Measurements from ENCODE around the gene TMPRSS3.

TMPRSS3 gene

DNA sequence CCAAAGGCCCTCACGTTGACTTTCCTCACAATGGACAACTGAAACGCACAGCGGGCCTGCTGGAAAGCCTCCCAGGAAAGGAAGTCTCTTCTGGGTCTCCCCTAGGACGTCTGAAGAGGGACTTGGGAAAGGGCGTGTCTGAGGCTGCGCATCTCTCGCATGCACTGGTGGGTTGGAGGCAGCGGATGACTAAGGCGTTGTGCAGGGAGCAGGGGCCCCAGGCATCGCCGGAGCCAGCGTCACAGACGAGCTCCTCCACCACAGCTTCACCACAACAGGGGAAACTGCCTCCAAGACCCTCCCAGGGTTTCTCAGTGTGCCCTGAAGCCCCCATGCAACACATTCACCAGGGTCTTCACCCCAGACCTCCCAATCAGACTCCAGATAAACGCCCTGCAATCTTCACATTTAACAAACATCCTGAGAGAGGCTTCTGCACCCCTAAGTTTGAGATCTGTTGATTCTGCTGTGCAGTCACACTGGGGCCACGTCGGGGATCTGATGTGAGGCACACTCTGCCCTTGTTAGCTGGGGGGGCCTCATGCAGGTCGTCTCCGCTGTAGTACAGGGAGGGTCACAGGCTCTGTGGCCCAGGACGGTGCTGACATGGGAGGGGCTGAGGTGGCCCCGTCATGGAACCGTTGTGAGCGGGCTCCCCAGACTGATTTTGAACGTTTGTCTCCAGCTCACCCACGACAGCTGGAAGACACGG lies 22.5 kb downstream of the TMPRSS3 start:
- no peak for DNase-seq (ENCODE audit: low spot score)

DNA sequence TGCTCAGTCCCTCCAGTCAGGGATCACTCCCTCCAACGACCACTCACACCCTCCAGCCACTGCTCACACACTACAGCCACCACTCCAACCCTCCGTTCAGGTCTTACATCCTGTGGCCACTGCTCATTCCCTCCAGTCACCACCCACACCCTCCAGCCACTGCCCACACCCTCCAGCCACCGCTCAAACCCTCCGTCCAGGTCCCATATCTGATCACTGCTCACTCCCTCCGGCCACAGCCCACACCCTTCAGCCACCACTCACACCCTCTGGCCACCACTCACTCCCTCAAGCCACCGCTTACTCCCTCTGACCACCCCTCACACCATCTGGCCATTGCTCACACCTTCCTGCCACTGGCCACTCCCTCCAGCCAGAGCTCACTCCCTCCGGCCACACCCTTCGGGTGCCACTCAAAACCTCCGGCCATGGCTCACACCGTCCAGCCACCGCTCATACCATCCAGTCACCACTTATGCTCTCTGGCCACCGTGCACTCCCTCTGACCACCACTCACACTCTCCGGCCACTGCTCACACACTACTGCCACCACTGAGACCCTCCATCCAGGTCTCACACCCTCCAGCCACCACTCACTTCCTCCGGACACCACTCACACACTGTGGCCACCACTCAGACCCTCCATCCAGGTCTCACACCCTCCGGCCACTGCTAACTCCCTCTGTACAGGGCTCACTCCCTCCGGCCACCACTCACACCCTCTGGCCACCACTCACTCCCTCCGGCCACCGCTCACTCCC lies 24.8 kb downstream of the TMPRSS3 start:
- no peak for DNase-seq (ENCODE audit: low spot score)

DNA sequence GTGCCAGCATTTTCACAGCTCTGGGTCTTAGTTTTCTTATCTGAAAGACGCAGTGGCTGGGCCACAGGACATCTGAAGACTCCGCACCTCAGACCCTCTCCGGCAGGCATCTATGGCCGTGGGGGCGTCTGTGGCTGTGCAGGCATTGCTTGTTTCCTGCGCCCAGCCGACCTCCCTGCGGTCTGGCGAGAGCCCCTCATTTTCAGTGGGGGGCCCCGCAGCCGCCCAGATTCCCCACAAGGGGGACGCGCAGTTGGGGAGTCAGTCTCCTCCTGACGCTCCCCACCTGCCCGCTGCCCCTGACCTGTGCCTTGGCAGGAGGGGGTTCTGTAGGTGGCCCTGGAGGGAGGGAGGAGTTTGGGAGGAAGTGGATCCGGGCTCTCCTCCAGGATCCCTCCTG lies 26.0 kb downstream of the TMPRSS3 start:
- DNase-seq (ENCODE audit: low spot score), result no peak

DNA sequence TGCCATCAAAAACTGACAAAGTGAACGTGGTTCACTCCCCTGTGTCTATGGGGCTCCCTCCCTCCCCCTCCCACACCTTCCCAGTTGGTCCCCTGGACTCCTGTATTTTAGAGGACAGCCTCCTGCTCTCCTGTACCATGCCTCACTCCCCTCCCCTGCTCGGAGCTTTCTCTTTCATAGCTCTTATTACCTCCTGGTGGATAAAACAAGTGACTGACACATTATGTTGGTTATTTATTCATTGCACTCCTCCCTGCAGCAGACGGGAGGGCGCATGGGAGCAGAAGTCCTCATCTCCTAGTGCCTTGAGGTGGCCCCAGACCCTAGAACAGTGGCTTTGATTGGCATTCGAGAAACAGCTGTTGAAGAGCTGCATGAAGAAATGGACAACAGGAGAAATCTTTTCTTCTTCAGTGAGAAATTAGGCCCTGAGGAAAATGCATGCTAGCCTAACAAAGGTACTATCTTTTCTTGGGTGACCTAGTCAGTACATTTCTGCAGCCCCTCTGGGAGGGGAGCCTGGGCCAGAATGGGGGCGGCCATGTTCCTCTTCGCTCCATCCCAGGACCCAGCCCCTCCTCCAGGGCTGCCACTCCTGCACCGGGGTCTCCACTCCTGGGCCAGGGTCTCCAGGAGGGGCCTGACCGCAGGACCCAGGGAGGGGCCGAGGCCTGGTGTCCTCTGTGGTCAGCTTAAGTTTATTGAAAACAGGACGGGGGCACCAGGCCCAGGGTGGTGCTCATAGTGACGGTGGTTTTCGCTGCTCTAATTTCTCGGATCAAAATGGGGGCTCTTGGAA lies 28.3 kb downstream of the TMPRSS3 start:
- no peak for DNase-seq (ENCODE audit: low spot score)

DNA sequence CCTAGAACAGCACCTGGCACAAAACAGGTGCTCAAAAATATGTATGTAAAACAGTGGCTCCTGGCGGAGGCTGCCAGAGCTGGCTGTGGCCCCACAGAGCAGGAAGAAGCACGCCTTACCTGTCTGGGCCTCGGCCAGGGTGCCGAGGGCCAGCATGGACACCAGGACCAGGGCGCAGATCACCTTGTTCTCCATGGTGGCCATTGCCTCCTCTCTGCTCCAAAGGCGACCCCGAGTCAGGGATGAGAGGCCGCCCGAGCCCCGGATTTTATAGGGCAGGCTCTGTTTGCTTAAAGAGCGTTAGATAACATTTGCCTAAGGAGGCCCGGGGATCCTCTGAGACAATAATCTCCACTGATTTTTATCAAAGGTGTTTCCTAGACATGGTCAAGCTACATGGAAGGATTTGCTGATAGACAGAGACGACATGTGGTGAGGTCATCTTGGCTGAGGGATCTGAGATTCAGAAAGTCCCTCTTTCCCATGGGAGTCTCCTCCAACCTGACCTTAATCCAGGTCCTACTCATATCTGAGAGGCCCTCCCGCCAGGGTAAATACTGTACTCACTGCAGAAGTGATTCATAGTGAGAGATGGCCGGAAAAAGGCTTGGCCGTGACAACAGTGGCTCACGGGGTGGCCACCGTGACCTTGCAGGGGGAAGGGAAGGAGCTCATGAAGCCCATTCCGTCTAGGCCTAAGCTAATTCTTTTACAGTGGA lies 29.4 kb downstream of the TMPRSS3 start, which contains the start of gene TFF1:
Gene TFF1, minus strand, starts transcription at position 244 of the 719 bp plus-strand sequence. Its CDS starts 40 bp downstream, at position 204.
- DNase-seq (ENCODE audit: low spot score), result no peak

DNA sequence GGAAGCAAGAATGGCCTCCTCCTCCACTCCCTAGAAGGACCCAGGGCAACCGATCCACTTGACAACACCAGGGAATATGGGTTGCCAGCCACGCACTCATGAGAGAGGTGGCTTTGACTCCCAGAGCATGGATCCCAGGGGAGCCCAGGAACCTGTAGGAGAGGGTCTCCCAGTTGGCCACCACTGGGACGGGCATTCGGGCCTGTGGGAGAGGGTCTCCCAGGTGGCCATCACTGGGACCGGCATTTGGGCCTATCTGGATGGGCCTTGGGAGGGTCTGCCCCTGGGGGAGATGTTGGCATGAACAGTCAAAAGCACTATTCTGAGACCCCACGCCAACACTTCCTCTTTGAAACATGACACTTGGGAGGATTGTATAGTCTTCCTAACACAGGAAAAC lies 30.1 kb downstream of the TMPRSS3 start:
- DNase-seq (ENCODE audit: low spot score), result no peak

DNA sequence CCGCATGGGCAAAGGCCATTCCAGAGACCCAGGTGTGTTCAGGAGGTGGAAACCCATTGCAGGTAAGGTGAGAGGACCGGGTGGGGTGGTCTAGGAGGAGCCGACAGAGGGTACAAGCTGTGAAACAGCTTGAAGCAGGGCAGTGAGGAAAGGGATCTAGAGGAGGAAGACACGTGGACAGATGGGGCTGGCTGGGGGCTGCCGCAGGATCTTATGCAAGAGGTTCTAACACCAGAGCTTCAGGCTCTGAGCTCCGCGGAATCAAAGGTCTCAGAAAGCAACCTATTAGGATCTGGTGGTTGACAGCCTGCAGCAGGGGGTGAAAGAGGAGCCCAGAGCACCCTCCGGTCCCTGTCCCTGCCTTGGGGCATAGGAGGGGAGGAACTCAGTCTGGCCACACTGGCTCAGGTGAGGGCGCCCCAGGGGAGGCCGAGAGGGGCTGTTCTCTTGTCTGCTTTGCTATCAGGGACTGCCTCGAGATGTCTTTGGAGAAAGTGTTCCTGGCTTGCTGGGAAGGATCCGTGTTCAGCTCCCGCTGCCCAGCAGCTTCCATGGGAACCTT lies 31.5 kb downstream of the TMPRSS3 start:
- no peak for DNase-seq (ENCODE audit: low spot score)

DNA sequence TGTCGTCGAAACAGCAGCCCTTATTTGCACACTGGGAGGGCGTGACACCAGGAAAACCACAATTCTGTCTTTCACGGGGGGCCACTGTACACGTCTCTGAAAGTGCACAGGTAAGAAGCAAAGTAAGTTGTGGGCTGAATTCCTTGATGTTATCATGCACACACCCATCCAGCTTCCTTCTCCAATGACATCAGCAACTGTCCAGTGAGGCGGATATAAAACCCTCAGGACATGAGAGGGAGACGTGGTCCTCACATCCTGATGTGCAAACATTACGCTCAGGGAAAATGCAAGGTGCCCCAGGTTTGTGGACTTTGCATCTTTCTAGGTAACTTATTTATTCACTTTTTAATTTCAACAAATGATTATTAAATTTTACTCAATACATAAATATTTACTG lies 32.5 kb downstream of the TMPRSS3 start:
- no peak for DNase-seq (ENCODE audit: low spot score)

DNA sequence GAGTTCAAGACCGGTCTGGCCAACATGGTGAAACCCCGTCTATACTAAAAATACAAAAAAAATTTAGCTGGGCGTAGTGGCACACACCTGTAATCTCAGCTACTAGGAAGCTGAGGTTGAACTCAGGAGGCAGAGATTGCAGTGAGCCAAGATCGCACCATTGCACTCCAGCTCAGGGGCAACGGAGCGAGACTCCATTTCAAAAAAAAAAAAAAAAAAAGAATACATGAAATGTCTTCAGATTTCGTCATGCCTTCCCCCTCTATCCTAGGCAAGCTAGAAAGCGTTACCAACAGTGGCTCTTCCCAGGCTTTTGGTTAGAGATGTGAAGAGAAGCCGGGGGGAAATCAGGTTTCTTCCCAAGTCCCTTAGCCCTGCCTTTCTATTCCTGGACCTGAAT lies 33.2 kb downstream of the TMPRSS3 start:
- DNase-seq (ENCODE audit: low spot score), result no peak

DNA sequence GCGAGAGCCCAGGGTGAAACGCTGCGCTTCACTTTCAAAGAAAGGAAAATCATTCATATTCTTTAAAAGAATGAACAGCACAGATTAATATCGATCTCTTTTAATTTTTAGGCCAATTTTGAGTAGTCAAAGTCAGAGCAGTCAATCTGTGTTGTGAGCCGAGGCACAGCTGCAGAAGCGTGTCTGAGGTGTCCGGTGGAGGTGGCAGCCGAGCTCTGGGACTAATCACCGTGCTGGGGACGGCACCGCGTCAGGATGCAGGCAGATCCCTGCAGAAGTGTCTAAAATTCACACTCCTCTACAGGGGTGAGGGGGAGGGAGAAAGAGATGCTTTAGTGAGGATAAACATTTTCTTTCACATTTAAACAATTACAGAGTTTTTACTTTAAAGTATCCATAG lies 33.7 kb downstream of the TMPRSS3 start:
- no peak for DNase-seq (ENCODE audit: low spot score)

DNA sequence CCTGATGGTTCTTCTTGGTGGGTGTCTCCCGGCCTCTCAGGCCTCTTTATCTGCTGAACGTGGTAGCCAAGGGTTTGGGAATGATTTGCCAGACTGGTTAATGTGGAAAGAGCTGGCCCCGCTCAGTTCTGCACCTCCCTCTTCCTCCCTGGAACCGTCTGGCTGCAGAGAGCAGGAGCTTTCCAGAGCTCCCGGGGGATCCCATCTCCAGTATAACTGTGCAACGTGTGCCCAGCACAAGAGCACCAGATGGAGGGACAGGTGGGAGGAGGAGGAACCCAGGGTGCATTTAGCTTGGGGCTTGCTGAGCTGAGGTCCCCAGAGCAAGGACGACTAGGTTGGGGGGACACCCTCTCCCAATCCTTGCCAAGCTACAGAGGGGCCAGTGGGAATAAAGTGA lies 34.6 kb downstream of the TMPRSS3 start:
- no peak for DNase-seq (ENCODE audit: low spot score)

DNA sequence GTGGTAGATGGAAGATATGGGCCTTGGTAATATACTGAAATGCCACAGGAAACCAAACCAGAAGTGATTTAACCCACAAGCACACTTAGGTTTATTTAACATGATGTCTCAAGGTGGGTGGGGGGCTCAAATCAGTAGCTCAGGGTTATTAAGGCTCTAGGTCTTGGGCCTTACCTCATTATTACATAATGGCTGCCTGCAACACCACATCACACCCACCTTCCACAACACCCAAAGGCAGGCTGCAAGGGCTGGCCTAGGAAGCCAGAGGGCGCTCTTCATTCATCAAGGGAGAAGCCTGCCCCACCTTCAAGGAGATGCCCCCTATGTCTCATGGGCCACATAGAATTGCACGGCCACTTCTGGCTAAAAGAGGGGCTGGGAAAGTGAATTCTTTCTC lies 35.5 kb downstream of the TMPRSS3 start:
- no peak for DNase-seq (ENCODE audit: low spot score)

DNA sequence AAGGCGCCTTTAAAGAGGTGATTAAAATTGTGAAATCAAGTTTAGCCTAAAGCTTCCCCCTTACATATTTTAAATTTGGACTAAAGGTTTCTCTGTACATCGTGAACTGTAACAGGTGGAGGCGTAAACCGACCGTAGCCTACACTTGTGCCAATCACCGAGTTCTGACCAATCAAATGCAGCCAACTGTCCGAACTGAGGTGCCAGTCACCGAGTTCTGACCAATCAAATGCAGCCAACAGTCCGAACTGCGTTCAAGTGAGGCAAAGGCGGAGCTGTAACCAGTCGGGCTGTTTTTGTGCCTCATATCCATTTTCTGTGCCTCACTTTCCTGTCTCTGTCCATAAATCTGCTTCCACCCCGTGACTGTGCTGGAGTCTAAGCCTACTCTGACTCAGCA lies 36.9 kb downstream of the TMPRSS3 start:
- DNase-seq (ENCODE audit: low spot score), result no peak

DNA sequence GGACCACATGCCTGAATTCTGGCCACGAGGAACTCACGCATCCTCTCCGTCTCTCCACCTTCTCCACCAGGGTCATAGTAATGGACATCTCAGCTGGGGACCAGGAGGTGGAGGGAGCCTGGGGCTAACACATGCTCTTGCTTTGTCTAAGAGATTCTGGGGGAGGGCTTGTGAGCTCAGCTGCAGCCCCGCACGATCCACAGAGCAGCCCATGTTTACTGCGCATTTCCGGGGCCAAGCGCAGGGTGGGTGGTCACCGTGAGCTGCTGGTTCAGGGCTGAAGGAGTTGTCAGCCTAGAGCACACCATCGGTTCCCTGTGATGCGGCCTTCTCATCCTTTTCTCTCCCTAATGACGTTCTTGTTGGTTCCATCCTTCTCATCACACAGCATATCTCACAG lies 37.6 kb downstream of the TMPRSS3 start:
- DNase-seq (ENCODE audit: low spot score), result no peak

DNA sequence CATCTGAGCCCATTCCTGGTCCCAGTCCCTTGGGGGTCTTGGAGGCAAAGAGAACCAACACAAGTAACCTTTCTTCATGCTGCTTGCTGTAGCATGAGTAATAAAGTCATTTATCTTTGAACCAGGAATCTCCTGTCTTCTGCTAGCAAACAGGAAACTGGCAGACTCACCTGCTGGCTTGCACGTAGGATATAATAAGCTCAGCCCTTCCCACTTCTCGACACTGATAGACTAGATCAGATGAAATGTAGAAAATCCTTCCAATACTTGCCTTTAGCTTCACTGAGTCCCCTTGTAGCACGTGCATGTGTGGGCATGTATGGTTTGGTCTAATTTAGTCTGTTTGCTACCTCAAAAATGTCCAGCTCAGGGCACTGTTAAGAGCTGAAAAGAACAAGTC lies 38.5 kb downstream of the TMPRSS3 start:
- DNase-seq (ENCODE audit: low spot score), result no peak

DNA sequence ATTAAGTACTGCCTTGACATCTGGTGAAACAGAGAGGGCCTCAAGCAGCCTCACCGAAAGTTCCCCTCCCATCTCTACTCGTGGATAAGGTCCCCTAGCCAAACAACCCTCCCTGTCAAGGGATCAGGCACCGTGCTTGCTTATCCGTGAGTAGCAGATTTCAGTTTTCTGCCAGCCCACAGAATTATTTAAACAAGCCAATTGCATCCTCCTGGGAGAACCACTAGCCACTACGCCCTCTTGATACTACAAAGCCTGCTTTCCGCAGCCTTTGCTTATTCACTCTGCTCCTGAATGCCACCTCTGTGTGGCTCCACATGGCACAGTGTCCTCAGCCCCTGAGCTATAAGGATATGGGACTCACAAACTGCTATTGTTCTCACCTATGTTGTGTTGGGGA lies 39.2 kb downstream of the TMPRSS3 start:
- no peak for DNase-seq (ENCODE audit: low spot score)

DNA sequence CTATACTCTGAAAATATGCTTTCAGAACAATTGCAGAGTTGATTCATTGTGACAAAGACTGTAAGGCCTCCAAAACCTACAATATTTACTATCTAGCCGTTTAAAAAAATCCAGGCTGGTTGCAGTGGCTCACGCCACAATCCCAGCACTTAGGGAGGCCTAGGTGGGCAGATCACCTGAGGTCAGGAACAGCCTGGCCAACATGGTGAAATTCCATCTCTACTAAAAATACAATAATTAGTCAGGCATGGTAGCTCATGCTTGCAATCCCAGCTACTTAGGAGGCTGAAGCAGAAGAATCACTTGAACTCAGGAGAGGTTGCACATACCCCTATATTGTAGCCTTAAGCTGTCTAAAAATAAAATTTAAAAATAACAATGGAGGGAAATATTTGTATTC lies 39.8 kb downstream of the TMPRSS3 start:
- no peak for DNase-seq (ENCODE audit: low spot score)

DNA sequence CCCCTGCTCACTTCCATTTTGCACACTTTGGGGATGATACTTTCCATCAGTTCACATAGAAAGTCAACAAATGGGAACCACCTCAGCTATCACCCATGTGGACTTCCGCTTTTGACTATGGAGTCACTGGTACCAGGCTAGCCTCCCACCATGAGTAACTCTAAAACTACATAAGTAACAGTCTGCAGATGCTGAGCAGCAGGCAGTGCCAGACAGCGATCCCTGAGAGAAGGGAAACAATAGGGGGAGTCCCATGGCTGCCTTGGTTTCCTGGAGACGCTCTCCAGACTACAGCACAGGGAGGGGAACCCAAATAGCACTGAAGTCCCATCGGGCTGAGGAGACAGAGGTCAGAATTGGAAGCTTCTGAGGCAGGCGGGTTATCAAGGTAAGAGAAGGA lies 42.2 kb downstream of the TMPRSS3 start:
- no peak for DNase-seq (ENCODE audit: low spot score)

DNA sequence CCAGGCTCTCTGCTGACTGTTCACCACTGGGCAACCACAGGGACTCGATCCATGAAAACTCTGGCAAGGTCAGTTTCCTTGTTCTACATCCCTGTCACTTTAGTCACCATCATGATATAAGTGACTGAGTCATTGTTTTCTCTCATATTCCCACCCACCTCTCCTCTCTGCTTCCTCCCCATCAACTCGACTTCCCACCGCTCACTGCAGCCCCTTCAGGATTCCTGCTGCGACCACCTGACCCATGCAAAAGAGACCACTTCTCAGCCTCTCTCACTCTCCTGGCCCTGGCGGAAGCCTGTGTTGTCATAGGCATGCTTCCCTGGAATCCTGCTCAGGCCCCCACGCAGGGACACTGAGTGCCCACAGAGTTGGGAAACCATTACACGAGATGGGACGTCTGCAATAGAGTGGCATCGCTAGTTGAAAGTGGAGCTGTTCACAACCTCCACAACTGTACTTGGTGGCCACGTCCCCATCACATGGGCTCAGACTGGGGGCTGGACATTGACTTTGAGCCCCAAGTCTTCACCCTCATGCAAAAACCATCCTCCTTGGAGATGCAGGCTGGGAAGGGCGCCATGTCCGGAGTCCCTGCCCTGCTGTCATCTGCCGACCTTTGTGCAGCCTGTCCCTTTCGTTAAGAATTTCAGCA lies 43.3 kb downstream of the TMPRSS3 start:
- no peak for DNase-seq (ENCODE audit: low spot score)

DNA sequence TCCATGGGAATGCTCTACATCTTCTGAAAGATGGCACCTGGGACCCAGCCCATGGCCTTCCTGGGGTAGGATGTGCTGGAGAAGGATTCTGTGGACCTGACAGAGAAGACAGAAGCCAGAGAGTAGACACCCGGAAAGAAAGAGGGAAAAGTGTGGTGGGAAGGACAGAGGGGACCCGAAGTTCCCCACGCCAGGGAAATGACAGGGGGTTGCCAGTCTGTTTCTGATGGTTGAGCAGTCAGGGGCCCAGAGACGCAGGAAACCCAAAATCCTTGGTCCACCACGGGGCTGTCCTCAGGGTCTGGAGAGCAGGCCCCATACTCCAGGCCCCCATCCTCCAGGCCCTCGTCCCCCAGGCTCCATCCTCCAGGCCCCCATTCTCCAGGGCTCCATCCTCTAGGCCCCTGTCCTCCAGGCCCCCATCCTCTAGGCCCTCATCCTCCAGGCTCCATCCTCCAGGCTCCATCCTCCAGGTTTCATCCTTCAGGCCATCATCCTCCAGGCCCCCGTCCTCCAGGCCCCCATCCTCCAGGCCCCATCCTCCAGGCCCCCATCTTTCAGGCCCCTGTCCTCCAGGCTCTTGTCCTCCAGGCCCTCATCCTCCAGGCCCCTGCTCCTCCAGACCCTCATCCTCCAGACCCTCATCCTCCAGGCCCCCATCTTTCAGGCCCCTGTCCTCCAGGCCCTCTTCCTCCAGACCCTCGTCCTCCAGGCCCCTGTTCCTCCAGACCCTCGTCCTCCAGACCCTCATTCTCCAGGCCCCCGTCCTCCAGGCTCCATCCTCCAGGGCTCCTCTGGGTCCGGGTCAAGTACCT lies 44.0 kb downstream of the TMPRSS3 start:
- no peak for DNase-seq (ENCODE audit: low spot score)

Data from Ammon's horn (tissue), 1 donor.